GM12891 (cell line): Measurements from ENCODE around the gene AP1M1.

Experiments used
- POLR2A ChIP-seq: IDR thresholded peaks from 2 replicates; pipeline ENCODE4 v1.6.1; 2011; ENCODE audit warnings: low read depth, low read length, control low read depth
- SPI1 ChIP-seq: IDR thresholded peaks from 2 replicates; pipeline ENCODE4 v1.6.1; 2011; ENCODE audit warnings: low read depth, low read length, control low read depth
- TAF1 ChIP-seq: IDR thresholded peaks from 2 replicates; pipeline ENCODE4 v1.6.1; 2011; ENCODE audit warnings: low read depth, low read length, control low read depth

DNA sequence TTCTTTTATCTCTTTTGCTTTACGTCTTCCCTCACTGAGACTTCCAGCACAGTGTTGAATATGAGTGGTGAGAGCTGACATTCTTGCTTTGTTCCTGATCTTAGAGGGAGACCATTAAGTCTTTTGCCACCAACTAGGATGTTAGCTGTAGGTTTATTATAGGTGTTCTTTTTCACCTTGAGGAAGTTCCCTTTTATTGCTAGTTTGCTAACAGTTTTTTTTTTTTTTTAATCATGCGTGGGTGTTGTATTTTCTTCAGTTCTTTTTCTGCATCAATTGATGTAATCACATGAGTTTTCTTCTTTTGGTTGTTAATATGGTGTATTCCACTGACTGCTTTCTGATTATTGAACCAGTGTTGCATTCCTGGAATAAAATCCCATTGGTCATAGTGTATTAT, 21.1 kb downstream of the AP1M1 start:
- TF ChIP-seq POLR2A (no peak), TAF1 (no peak), SPI1 (no peak)
